ENCODE results near the gene CLCN4. TPM values are rescaled to one million over a fixed set of nuclear protein-coding genes. Genes with fewer than 3 reads are reported as not detected.

The CLCN4 gene
- total RNA-seq, 1 donor from 2014 or later, result 13.8 TPM

GRCh38 chrX:10121787-10122186, 35.0 kb upstream of the CLCN4 start:
- H3K27ac ChIP-seq, result no peak overlapping the region
- peaks cover 32% of the 10 kb centered on the region for H3K36me3 ChIP-seq
- H3K27me3 ChIP-seq (ENCODE audit: low read depth), result no peaks in the 10 kb centered on the region
- ATAC-seq (no peak), DNase-seq (no peak)
- no peaks in the 10 kb centered on the region for H3K9me3 ChIP-seq
- H3K4me1 ChIP-seq, result peaks cover 24% of the 10 kb centered on the region
- no peak for TF ChIP-seq CTCF (IDR thresholded peaks at IDR 0.05)
- no peak overlapping the region for H3K4me3 ChIP-seq
- intact Hi-C loops (cut with DNase I), result no loop called here

DNA sequence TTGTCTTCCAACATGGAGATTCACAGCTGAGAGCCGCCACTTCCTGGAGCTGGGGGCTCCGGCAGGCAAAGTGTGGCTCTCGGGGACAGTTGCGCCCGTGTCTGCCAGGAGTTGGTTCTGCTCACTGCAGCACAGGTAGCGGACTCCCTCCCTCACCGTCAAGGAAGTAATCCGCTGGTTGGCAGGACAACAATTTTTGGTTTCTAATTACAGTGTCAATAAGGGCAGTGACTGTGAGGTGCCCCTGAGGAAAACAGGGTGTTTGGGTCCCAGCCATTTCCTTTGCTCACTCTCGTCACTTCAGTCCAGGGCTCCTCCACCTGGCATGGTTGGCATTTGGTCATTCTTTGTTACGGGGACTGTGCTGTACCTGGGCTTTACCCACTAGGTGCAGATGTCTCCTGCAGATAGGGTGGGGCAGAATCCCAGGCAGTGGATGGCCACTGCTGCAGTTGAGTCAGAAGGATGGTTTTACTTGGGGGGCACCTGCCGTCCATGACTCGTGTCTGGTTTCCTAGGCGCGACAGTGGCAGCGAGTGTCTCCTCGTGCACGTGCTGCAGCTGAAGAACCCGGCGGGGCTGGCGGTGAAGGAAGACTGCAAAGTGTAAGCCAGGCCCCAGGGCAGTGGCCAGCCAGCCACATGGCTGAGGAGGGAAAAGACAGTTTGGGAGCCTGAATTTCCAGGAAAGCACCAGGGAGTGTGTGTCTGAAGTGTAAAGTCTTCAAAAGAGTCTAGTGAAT, 32.1 kb upstream of the CLCN4 start:
- no peak for TF ChIP-seq CTCF (IDR thresholded peaks at IDR 0.05)
- intact Hi-C loops (cut with DNase I), result no loop called here
- Histone ChIP-seq H3K4me1 (peaks cover 24% of the 10 kb centered on the region), H3K36me3 (peaks cover 40% of the 10 kb centered on the region), H3K27me3 (ENCODE audit: low read depth) (no peaks in the 10 kb centered on the region), H3K27ac (no peak overlapping the region), H3K4me3 (no peak overlapping the region), H3K9me3 (no peaks in the 10 kb centered on the region)
- no peak for ATAC-seq
- no peak for DNase-seq

DNA sequence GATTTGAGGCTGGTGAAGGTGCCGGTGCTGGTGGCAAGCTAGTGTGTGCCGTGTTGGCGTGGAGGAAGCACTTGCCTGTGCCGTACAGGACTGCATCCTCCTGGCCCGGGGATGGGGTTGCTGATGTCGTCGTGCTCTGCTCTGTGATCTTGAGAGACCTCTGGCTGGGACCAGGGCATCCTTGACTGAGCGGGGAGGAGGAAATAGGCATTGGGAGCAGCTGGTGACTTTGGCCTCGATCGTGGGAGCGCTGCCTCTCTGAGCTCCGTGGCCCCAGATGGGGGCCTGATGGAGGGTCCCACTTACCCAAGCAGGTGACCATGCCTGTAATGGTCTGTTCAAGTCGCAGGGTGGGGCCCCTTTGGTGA, 31.5 kb upstream of the CLCN4 start:
- Histone ChIP-seq H3K27ac (no peak overlapping the region), H3K9me3 (no peaks in the 10 kb centered on the region), H3K27me3 (ENCODE audit: low read depth) (no peaks in the 10 kb centered on the region), H3K36me3 (peaks cover 46% of the 10 kb centered on the region), H3K4me3 (no peak overlapping the region), H3K4me1 (peaks cover 20% of the 10 kb centered on the region)
- DNase-seq (no peak), ATAC-seq (no peak)
- intact Hi-C loops (cut with DNase I), result no loop called here
- TF ChIP-seq CTCF (IDR thresholded peaks at IDR 0.05), result no peak

DNA sequence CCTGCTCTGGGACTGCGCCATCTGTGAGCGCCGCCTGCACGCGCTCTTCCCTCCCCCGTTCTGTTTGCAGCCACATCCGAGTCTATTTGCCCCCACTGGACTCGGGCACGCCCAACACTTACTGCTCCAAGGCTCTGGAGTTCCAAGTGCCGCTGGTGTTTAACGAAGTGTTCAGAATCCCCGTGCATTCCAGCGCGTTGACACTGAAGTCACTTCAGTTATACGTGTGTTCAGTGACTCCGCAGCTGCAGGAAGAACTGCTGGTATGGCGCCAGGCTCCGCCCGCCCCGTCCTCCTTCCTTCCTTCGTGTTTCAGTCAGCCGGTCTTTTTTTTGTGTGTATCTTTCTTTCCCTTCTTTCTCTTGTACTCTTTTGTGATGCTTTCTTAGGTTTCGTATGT, 30.7 kb upstream of the CLCN4 start:
- H3K4me1 ChIP-seq, result peaks cover 14% of the 10 kb centered on the region
- intact Hi-C loops (cut with DNase I), result no loop called here
- ATAC-seq, result peak; percentile 76 to 80
- H3K9me3 ChIP-seq, result no peaks in the 10 kb centered on the region
- TF ChIP-seq CTCF (IDR thresholded peaks at IDR 0.05), result no peak
- peaks cover 53% of the 10 kb centered on the region for H3K36me3 ChIP-seq
- no peak overlapping the region for H3K4me3 ChIP-seq
- no peaks in the 10 kb centered on the region for H3K27me3 ChIP-seq (ENCODE audit: low read depth)
- peak; percentile 49 for DNase-seq
- H3K27ac ChIP-seq, result no peak overlapping the region

DNA sequence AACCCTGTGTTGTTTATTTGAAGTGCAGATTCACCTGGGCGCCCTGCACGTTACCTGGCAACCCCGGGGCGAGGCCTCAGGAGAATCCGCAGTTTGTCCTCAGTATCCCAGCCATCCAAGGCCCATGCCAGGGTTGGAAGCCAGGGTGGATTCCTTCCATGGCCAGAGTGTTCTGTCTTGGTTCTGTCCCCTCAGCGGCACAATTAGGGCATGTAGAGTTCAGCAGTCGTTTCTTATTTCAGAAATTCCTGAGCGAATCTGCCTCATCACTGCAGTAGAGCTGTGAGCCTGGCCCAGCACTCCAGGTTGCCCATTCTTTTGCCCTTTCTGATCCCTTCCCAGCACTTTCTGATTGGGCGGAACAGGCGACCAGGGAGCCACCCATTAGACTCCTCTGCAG, 29.9 kb upstream of the CLCN4 start:
- peaks cover 60% of the 10 kb centered on the region for H3K36me3 ChIP-seq
- no peak for TF ChIP-seq CTCF (IDR thresholded peaks at IDR 0.05)
- DNase-seq, result no peak
- H3K4me3 ChIP-seq, result no peak overlapping the region
- no peak overlapping the region for H3K27ac ChIP-seq
- no peak for ATAC-seq
- no peaks in the 10 kb centered on the region for H3K9me3 ChIP-seq
- peaks cover 8% of the 10 kb centered on the region for H3K4me1 ChIP-seq
- no peaks in the 10 kb centered on the region for H3K27me3 ChIP-seq (ENCODE audit: low read depth)
- intact Hi-C loops (cut with DNase I), result no loop called here

All from lower lobe of right lung (tissue), 2 donors.